ENCODE data around the gene TBC1D10A. TPM values are rescaled to one million over a fixed set of nuclear protein-coding genes. Genes with fewer than 3 reads are reported as not detected.

The TBC1D10A gene
- polyA plus RNA-seq, 1 donor (not counting 4 experiments of a cell fraction or from before 2014, with no cell fraction given) = 17.8 TPM

DNA sequence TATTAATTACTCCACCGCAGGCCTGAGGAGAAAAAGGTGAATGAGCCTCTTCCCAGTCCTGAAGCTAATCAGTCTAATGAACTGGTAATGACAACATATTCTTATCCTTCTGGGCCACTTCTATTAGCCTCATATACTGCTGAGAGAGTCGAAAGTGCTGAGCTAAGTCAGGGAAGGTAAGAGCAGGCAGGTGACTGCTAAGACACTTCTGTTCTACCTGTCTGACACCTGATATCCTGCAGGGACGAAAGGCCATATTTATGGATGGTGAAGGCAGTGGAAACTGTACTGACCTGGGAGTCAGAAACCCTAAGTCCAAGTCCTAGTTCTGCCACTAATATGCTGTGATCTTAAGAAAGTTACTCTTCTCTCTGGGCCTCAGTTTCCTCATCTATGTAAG is 3.5 kb downstream of the TBC1D10A start:
- TF ChIP-seq, protein P1, sequence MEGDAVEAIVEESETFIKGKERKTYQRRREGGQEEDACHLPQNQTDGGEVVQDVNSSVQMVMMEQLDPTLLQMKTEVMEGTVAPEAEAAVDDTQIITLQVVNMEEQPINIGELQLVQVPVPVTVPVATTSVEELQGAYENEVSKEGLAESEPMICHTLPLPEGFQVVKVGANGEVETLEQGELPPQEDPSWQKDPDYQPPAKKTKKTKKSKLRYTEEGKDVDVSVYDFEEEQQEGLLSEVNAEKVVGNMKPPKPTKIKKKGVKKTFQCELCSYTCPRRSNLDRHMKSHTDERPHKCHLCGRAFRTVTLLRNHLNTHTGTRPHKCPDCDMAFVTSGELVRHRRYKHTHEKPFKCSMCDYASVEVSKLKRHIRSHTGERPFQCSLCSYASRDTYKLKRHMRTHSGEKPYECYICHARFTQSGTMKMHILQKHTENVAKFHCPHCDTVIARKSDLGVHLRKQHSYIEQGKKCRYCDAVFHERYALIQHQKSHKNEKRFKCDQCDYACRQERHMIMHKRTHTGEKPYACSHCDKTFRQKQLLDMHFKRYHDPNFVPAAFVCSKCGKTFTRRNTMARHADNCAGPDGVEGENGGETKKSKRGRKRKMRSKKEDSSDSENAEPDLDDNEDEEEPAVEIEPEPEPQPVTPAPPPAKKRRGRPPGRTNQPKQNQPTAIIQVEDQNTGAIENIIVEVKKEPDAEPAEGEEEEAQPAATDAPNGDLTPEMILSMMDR (optimal IDR thresholded peaks at IDR 0.05 in 1 of 3, IDR thresholded peaks at IDR 0.05 in 1 of 3, conservative IDR thresholded peaks at IDR 0.05 in 1 of 3; ENCODE audit: extremely low read depth in 1 of 3, insufficient read depth in 2 of 3, low read length in 3 of 3) = no peak
- TF ChIP-seq EZH2 (IDR thresholded peaks at IDR 0.05; ENCODE audit: low read length) = no peak
- peaks cover 8% of the 10 kb centered on the region for H4K20me1 ChIP-seq (ENCODE audit: control insufficient read depth, extremely low read depth, insufficient read depth, low read length)
- no peak overlapping the region for H3K9ac ChIP-seq (ENCODE audit: control insufficient read depth, extremely low read depth, insufficient read depth, low read length)
- DNase-seq (ENCODE audit: low read depth, low spot score) (no peak), FAIRE-seq (no peak)
- dilution Hi-C loops (cut with MboI; ENCODE audit: extremely low pct_ligation_motif_present, low sequenced_read_pairs) = no loop called here
- peaks cover 63% of the 10 kb centered on the region for H3K79me2 ChIP-seq (ENCODE audit: control insufficient read depth, insufficient read depth, low read length)
- peaks cover 41% of the 10 kb centered on the region for H3K4me1 ChIP-seq (ENCODE audit: control insufficient read depth, extremely low read depth, insufficient read depth, low read length)
- no peak overlapping the region for H3K27ac ChIP-seq (ENCODE audit: control insufficient read depth, insufficient read depth, low read length)
- no peaks in the 10 kb centered on the region for H3K27me3 ChIP-seq (ENCODE audit: control insufficient read depth, extremely low read depth, insufficient read depth, low read length)
- H3K4me2 ChIP-seq (ENCODE audit: control insufficient read depth, extremely low read depth, insufficient read depth, low read depth, low read length) = no peak overlapping the region
- H3K4me3 ChIP-seq (ENCODE audit: control insufficient read depth in 2 of 3, extremely low read depth in 1 of 3, insufficient read depth in 2 of 3, low read depth in 1 of 3, low read length in 3 of 3) = no peak overlapping the region
- peaks cover 10% of the 10 kb centered on the region for H3K9me1 ChIP-seq (ENCODE audit: control insufficient read depth, extremely low read depth, insufficient read depth, low read length)
- no peaks in the 10 kb centered on the region for H3K9me3 ChIP-seq (ENCODE audit: control insufficient read depth, low read depth, low read length)
- H2AFZ ChIP-seq (ENCODE audit: control insufficient read depth, low read length) = no peak overlapping the region
- peaks cover 13 to 26% of the 10 kb centered on the region in 2 experiments for H3K36me3 ChIP-seq (ENCODE audit: control insufficient read depth in 2 of 2, extremely low read depth in 1 of 2, insufficient read depth in 2 of 2, low read length in 2 of 2)

DNA sequence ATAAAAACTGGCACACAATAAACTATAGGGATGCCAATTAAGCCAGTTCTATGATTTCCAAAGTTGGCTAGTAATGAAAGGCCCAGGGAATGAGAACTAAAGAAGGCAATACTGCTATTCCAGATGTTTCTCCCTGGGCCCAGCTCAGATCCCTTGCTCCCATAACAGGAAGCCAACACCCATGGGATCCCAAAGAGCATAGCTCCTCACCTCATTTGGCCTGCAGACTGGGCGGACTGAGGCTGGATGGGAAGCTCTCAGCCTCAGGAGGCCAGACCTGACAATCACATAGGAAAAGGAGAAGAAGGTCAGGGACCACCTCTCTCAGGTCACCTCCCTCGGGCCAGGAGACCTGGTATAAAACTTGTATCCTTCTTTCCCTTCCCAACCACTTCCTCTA is 5.3 kb downstream of the TBC1D10A start:
- dilution Hi-C loops (cut with MboI; ENCODE audit: extremely low pct_ligation_motif_present, low sequenced_read_pairs) = no loop called here
- H3K4me2 ChIP-seq (ENCODE audit: control insufficient read depth, extremely low read depth, insufficient read depth, low read depth, low read length) = peak overlapping the region; percentile 40
- FAIRE-seq (no peak), DNase-seq (ENCODE audit: low read depth, low spot score) (no peak)
- H2AFZ ChIP-seq (ENCODE audit: control insufficient read depth, low read length) = no peak overlapping the region
- no peaks in the 10 kb centered on the region for H3K27me3 ChIP-seq (ENCODE audit: control insufficient read depth, extremely low read depth, insufficient read depth, low read length)
- H3K9me1 ChIP-seq (ENCODE audit: control insufficient read depth, extremely low read depth, insufficient read depth, low read length) = peaks cover 10% of the 10 kb centered on the region
- H3K9ac ChIP-seq (ENCODE audit: control insufficient read depth, extremely low read depth, insufficient read depth, low read length) = peak overlapping the region; percentile 18
- peaks cover 8% of the 10 kb centered on the region for H4K20me1 ChIP-seq (ENCODE audit: control insufficient read depth, extremely low read depth, insufficient read depth, low read length)
- H3K36me3 ChIP-seq (ENCODE audit: control insufficient read depth in 2 of 2, extremely low read depth in 1 of 2, insufficient read depth in 2 of 2, low read length in 2 of 2) = peaks cover 17 to 31% of the 10 kb centered on the region in 2 experiments
- no peaks in the 10 kb centered on the region for H3K9me3 ChIP-seq (ENCODE audit: control insufficient read depth, low read depth, low read length)
- TF ChIP-seq, protein P1 (optimal IDR thresholded peaks at IDR 0.05 in 1 of 3, IDR thresholded peaks at IDR 0.05 in 1 of 3, conservative IDR thresholded peaks at IDR 0.05 in 1 of 3; ENCODE audit: extremely low read depth in 1 of 3, insufficient read depth in 2 of 3, low read length in 3 of 3) = no peak
- TF ChIP-seq EZH2 (IDR thresholded peaks at IDR 0.05; ENCODE audit: low read length) = no peak
- H3K4me3 ChIP-seq (ENCODE audit: control insufficient read depth in 2 of 3, extremely low read depth in 1 of 3, insufficient read depth in 2 of 3, low read depth in 1 of 3, low read length in 3 of 3) = no peak overlapping the region
- peaks cover 76% of the 10 kb centered on the region for H3K79me2 ChIP-seq (ENCODE audit: control insufficient read depth, insufficient read depth, low read length)
- peaks cover 30% of the 10 kb centered on the region for H3K4me1 ChIP-seq (ENCODE audit: control insufficient read depth, extremely low read depth, insufficient read depth, low read length)
- no peak overlapping the region for H3K27ac ChIP-seq (ENCODE audit: control insufficient read depth, insufficient read depth, low read length)

Data from keratinocyte (primary cell).